Measurements from ENCODE around the gene MRAS. TPM values are rescaled to one million over a fixed set of nuclear protein-coding genes. Genes with fewer than 3 reads are reported as not detected.

Gene MRAS
- polyA plus RNA-seq, 1 experiment = 58.3 TPM

DNA sequence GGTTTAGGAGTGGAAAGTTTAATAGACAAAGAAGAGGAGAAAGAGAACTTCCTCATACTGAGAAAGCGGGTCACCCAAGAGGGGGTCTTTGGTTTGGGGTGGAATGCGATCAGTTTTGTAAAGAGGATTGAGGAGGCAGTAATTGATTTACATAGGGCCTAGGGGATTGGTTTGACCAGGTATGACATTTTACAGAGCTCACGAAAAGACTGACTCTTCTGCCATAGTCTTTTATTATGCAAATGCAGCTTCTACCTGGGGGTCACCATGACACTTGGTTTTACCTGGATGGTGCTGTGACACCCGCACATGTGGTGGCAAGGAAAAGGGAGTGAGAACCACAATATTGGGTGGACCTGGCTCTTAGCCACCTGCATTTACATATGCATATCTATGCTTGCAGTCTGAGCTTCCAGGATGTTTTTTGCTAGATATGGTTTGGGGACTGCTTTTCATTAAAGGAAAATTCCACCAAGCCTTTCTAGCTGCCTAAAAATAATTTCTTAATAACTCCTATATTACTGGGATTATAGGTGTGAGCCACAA, 11.9 kb upstream of the MRAS start:
- DNase-seq (ENCODE audit: low read depth, low spot score) = no peak
- CTCF ChIA-PET = interaction anchor here (0.5 to 5.5 kb wide), 8 partner anchors 13 to 587 kb away, joined by 3 to 26 read pairs (median 4); no protein-coding TSS in a partner anchor

DNA sequence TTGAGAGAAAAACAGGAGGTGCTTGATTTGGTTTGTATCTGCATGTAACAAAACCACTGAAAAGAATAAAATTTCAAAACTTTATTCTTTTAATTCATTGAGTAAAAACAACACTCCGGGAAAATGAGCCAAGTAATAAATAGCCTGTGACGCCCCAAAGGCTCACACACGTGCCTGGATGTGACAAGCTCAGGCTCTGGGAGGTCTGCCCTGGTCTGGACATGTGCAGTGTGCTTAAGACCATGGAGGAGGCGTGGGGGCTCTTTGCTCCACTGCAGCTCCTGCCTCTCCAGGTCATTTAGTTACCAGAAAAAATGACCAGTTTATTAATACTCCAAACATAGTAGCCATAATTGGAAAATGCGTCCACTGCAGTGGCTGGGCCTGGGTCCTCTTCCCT, 10.1 kb upstream of the MRAS start:
- CTCF ChIA-PET = interaction anchor here (0.8 kb wide), 1 partner anchor 256 kb away, joined by 3 read pairs; the partner anchor contains the start of gene CEP70
- peaks cover 6% of the 10 kb centered on the region for H3K27me3 ChIP-seq (ENCODE audit: control insufficient read depth, insufficient read depth, low read length)
- TF ChIP-seq, protein P1, sequence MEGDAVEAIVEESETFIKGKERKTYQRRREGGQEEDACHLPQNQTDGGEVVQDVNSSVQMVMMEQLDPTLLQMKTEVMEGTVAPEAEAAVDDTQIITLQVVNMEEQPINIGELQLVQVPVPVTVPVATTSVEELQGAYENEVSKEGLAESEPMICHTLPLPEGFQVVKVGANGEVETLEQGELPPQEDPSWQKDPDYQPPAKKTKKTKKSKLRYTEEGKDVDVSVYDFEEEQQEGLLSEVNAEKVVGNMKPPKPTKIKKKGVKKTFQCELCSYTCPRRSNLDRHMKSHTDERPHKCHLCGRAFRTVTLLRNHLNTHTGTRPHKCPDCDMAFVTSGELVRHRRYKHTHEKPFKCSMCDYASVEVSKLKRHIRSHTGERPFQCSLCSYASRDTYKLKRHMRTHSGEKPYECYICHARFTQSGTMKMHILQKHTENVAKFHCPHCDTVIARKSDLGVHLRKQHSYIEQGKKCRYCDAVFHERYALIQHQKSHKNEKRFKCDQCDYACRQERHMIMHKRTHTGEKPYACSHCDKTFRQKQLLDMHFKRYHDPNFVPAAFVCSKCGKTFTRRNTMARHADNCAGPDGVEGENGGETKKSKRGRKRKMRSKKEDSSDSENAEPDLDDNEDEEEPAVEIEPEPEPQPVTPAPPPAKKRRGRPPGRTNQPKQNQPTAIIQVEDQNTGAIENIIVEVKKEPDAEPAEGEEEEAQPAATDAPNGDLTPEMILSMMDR (IDR thresholded peaks at IDR 0.05; ENCODE audit: low read depth, low read length) = no peak
- no peak for DNase-seq (ENCODE audit: low read depth, low spot score)
- no peaks in the 10 kb centered on the region for H3K9me3 ChIP-seq (ENCODE audit: control insufficient read depth, insufficient read depth, low read length)
- no peak overlapping the region for H3K27ac ChIP-seq (ENCODE audit: low read depth, low read length)
- POLR2A ChIA-PET = no interaction called here
- no peak overlapping the region for H3K4me3 ChIP-seq (ENCODE audit: low read depth, low read length)

More for the DNA sequence above, 11.9 kb upstream of the MRAS start:
- POLR2A ChIA-PET = interaction anchor here (0.5 to 0.7 kb wide), 2 partner anchors 32 to 89 kb away, joined by 3 to 4 read pairs; no protein-coding TSS in a partner anchor
- H3K27me3 ChIP-seq (ENCODE audit: control insufficient read depth, insufficient read depth, low read length) = peaks cover 8% of the 10 kb centered on the region
- H3K4me3 ChIP-seq (ENCODE audit: low read depth, low read length) = no peak overlapping the region
- no peaks in the 10 kb centered on the region for H3K9me3 ChIP-seq (ENCODE audit: control insufficient read depth, insufficient read depth, low read length)
- TF ChIP-seq, protein P1 (IDR thresholded peaks at IDR 0.05; ENCODE audit: low read depth, low read length) = no peak
- H3K27ac ChIP-seq (ENCODE audit: low read depth, low read length) = no peak overlapping the region

DNA sequence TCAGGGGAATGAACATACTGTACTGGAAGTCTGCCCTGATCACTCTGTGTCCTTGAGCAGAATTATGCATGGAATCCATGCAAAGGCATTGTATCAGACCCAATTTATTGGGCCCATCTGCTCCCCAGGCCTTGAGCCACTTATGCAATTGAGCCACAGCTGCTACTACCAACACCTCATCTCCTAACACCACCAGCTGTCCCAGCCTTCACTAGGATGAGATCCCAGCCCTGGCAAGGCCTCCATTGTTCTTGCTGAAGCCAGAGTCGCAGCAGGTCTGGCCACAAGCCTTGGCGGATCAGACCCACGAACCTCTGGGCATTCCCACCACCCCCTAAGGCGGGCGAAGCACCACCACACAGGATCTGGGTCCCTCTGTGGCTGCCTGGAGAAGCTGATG, 9.6 kb upstream of the MRAS start:
- peaks cover 6% of the 10 kb centered on the region for H3K27me3 ChIP-seq (ENCODE audit: control insufficient read depth, insufficient read depth, low read length)
- POLR2A ChIA-PET = no interaction called here
- no peaks in the 10 kb centered on the region for H3K9me3 ChIP-seq (ENCODE audit: control insufficient read depth, insufficient read depth, low read length)
- no peak overlapping the region for H3K27ac ChIP-seq (ENCODE audit: low read depth, low read length)
- TF ChIP-seq, protein P1 (IDR thresholded peaks at IDR 0.05; ENCODE audit: low read depth, low read length) = no peak
- H3K4me3 ChIP-seq (ENCODE audit: low read depth, low read length) = no peak overlapping the region
- no peak for DNase-seq (ENCODE audit: low read depth, low spot score)
- CTCF ChIA-PET = interaction anchor here (0.8 kb wide), 1 partner anchor 256 kb away, joined by 3 read pairs; the partner anchor contains the start of gene CEP70

DNA sequence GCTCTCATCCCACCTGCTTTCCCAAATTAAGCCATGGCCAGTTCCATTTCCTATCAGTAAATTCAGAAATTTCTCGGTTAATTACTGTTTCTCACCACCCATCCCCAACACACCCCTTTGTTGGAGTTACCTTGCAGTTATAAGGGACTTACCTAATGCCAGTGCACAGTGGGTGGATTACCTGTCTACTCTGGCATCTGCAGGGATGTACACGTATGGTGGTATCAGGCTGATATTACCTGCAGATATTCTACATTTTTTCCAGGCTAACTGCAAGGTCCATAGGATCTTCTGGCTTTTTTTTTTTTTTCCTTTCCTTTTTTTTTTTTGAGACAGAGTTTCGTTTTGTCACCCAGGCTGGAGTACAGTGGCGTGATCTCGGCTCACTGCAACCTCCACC, 7.9 kb upstream of the MRAS start:
- peaks cover 3% of the 10 kb centered on the region for H3K27me3 ChIP-seq (ENCODE audit: control insufficient read depth, insufficient read depth, low read length)
- POLR2A ChIA-PET = no interaction called here
- H3K27ac ChIP-seq (ENCODE audit: low read depth, low read length) = no peak overlapping the region
- H3K9me3 ChIP-seq (ENCODE audit: control insufficient read depth, insufficient read depth, low read length) = no peaks in the 10 kb centered on the region
- H3K4me3 ChIP-seq (ENCODE audit: low read depth, low read length) = no peak overlapping the region
- CTCF ChIA-PET = interaction anchor here (0.7 to 0.9 kb wide), 2 partner anchors 12 to 77 kb away, joined by 3 to 5 read pairs; no protein-coding TSS in a partner anchor
- TF ChIP-seq, protein P1 (IDR thresholded peaks at IDR 0.05; ENCODE audit: low read depth, low read length) = no peak
- DNase-seq (ENCODE audit: low read depth, low spot score) = no peak

DNA sequence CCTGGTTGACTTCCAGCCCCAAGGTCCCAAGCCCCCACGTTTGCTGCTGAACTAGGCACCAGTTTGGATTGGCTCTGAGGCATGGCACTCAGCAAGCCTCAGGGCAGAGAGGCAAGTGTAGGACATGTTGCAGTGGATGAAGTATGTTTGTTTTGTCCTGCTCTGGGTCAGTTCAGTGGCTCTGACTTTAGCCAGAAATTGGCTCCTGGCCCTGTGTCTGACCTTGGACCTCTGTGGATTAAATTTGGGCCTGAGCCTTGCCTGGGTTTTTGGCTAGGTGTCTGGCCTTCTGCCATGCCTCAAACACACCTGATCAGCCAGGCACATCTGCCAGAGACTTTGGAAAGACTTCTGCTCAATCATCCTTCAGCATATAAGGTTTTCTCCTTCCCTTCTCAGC, 3.6 kb upstream of the MRAS start:
- no peak for DNase-seq (ENCODE audit: low read depth, low spot score)
- TF ChIP-seq, protein P1 (IDR thresholded peaks at IDR 0.05; ENCODE audit: low read depth, low read length) = no peak
- no peaks in the 10 kb centered on the region for H3K27me3 ChIP-seq (ENCODE audit: control insufficient read depth, insufficient read depth, low read length)
- H3K4me3 ChIP-seq (ENCODE audit: low read depth, low read length) = no peak overlapping the region
- CTCF ChIA-PET = interaction anchor here (0.6 to 7.1 kb wide), 3 partner anchors 14 to 81 kb away, joined by 3 to 36 read pairs (median 11); partner anchors contain the start of gene NME9
- H3K9me3 ChIP-seq (ENCODE audit: control insufficient read depth, insufficient read depth, low read length) = no peaks in the 10 kb centered on the region
- no peak overlapping the region for H3K27ac ChIP-seq (ENCODE audit: low read depth, low read length)
- POLR2A ChIA-PET = no interaction called here
